AML-193 (cell line): ENCODE measurements around the gene POLR2H.

Experiments used
- DNase-seq, 2 experiments: peaks; one replicate each; lab custom pipeline; 2025; lab: John Stamatoyannopoulos, UW

POLR2H gene

GRCh38 chr3:184361532-184361931 lies at the start of gene POLR2H, which contains the start of gene CLCN2:
Gene POLR2H, plus strand, starts transcription at chr3:184361710. Its CDS starts 1,783 bp downstream, at chr3:184363493.
Gene CLCN2, minus strand, starts transcription at chr3:184361605. Its CDS starts 126 bp downstream, at chr3:184361479.
- peak in 1 of 2 experiments; percentile 41 for DNase-seq

- peak; percentile 92 to 95 for DNase-seq
Measured at GRCh38 chr3:184314363-184314699, 47.2 kb upstream of the POLR2H start, which contains the start of gene EIF4G1. Gene EIF4G1, plus strand, starts transcription at chr3:184314606. Its CDS starts 1,191 bp downstream, at chr3:184315797.

GRCh38 chr3:184314700-184315542 lies 46.6 kb upstream of the POLR2H start:
- peak in 1 of 2 experiments; percentile 38 for DNase-seq

- peak in 1 of 2 experiments; percentile 19 for DNase-seq
Measured at GRCh38 chr3:184315543-184315867, 46.0 kb upstream of the POLR2H start.

- no peak for DNase-seq
Measured at GRCh38 chr3:184315871-184316661, 45.4 kb upstream of the POLR2H start.

GRCh38 chr3:184316792-184317191 lies 44.7 kb upstream of the POLR2H start:
- no peak for DNase-seq

- no peak for DNase-seq
Measured at GRCh38 chr3:184317201-184317600, 44.3 kb upstream of the POLR2H start.

GRCh38 chr3:184320104-184320445 lies 41.4 kb upstream of the POLR2H start:
- DNase-seq, result peak; percentile 60 to 66

- no peak for DNase-seq
Measured at GRCh38 chr3:184321666-184322065, 39.8 kb upstream of the POLR2H start.

GRCh38 chr3:184322731-184323487 lies 38.6 kb upstream of the POLR2H start:
- no peak for DNase-seq

GRCh38 chr3:184323696-184324095 lies 37.8 kb upstream of the POLR2H start:
- no peak for DNase-seq

- no peak for DNase-seq
Measured at GRCh38 chr3:184325269-184325668, 36.2 kb upstream of the POLR2H start.

- no peak for DNase-seq
Measured at GRCh38 chr3:184325715-184326369, 35.7 kb upstream of the POLR2H start.

- DNase-seq, result no peak
Measured at GRCh38 chr3:184327171-184327570, 34.3 kb upstream of the POLR2H start.

- no peak for DNase-seq
Measured at GRCh38 chr3:184328516-184328915, 33.0 kb upstream of the POLR2H start.

GRCh38 chr3:184332370-184333090 lies 29.0 kb upstream of the POLR2H start:
- DNase-seq, result no peak

GRCh38 chr3:184333190-184333589 lies 28.3 kb upstream of the POLR2H start:
- DNase-seq, result no peak

GRCh38 chr3:184333700-184334099 lies 27.8 kb upstream of the POLR2H start:
- DNase-seq, result no peak

GRCh38 chr3:184334470-184335158 lies 26.9 kb upstream of the POLR2H start:
- DNase-seq, result no peak

GRCh38 chr3:184335291-184335660 lies 26.2 kb upstream of the POLR2H start:
- DNase-seq, result no peak
